H9 (cell line): ENCODE data around the gene LOXL1. TPM values are rescaled to one million over a fixed set of nuclear protein-coding genes. Genes with fewer than 3 reads are reported as not detected.

Source experiments
- DNase-seq: peaks from one replicate; pipeline ENCODE4 v3.0.0-alpha.2; 2017
- H2AFZ ChIP-seq: one replicate; pipeline ENCODE4 v1.6.1; 2013; ENCODE audit warnings: mild to moderate bottlenecking, low read length, control low read depth, moderate library complexity
- H2AK5ac ChIP-seq: 2 replicates; pipeline ENCODE4 v1.6.1; 2013; ENCODE audit warnings: low read length, control low read depth, mixed read lengths; ENCODE audit not compliant: insufficient read length
- H2BK120ac ChIP-seq: one replicate; pipeline ENCODE4 v1.6.1; 2013; ENCODE audit warnings: low read depth, mild to moderate bottlenecking, low read length, control low read depth, inconsistent platforms; ENCODE audit not compliant: poor library complexity, severe bottlenecking
- H2BK12ac ChIP-seq: 2 replicates; pipeline ENCODE4 v1.6.1; 2013; ENCODE audit warnings: low read length, control low read depth, mixed read lengths, low read depth; ENCODE audit not compliant: insufficient read length
- H2BK15ac ChIP-seq: 2 replicates; pipeline ENCODE4 v1.6.1; 2013; ENCODE audit warnings: low read depth, low read length, control low read depth
- H2BK20ac ChIP-seq: one replicate; pipeline ENCODE4 v1.6.1; 2013; ENCODE audit warnings: low read depth, mild to moderate bottlenecking, low read length, control low read depth, inconsistent platforms; ENCODE audit not compliant: poor library complexity, severe bottlenecking
- H2BK5ac ChIP-seq: 2 replicates; pipeline ENCODE4 v1.6.1; 2013; ENCODE audit warnings: low read length, control low read depth, mixed read lengths; ENCODE audit not compliant: insufficient read length
- H3K14ac ChIP-seq: 2 replicates; pipeline ENCODE4 v1.6.1; 2013; ENCODE audit warnings: low read length, control low read depth; ENCODE audit not compliant: insufficient read depth
- H3K18ac ChIP-seq: 2 replicates; pipeline ENCODE4 v1.6.1; 2013; ENCODE audit warnings: low read depth, mild to moderate bottlenecking, mixed read lengths, low read length, control low read depth; ENCODE audit not compliant: insufficient read length
- H3K23ac ChIP-seq: 2 replicates; pipeline ENCODE4 v1.6.1; 2013; ENCODE audit warnings: low read length, control low read depth, mixed read lengths, low read depth; ENCODE audit not compliant: insufficient read length
- H3K23me2 ChIP-seq: 2 replicates; pipeline ENCODE4 v1.6.1; 2013; ENCODE audit warnings: low read depth, mild to moderate bottlenecking, mixed read lengths, low read length, control low read depth; ENCODE audit not compliant: insufficient read length, poor library complexity, severe bottlenecking
- H3K27ac ChIP-seq: 2 replicates; pipeline ENCODE4 v1.5.1; 2013; ENCODE audit warnings: low read length, control low read depth, mixed read lengths, low read depth; ENCODE audit not compliant: insufficient read length
- H3K27me3 ChIP-seq: 2 replicates; pipeline ENCODE4 v1.6.1; 2013; ENCODE audit warnings: low read length, control low read depth, inconsistent platforms; ENCODE audit not compliant: insufficient read depth
- H3K4ac ChIP-seq: 2 replicates; pipeline ENCODE4 v1.6.1; 2013; ENCODE audit warnings: low read depth, mild to moderate bottlenecking, control low read depth, inconsistent platforms, low read length, moderate library complexity
- H3K4me1 ChIP-seq: 2 replicates; pipeline ENCODE4 v1.6.1; 2013; ENCODE audit warnings: low read length, control low read depth, inconsistent platforms; ENCODE audit not compliant: insufficient read depth
- H3K4me2 ChIP-seq: 2 replicates; pipeline ENCODE4 v1.6.1; 2013; ENCODE audit warnings: low read length, control low read depth, mixed read lengths; ENCODE audit not compliant: insufficient read length, insufficient read depth
- H3K56ac ChIP-seq: 2 replicates; pipeline ENCODE4 v1.6.1; 2013; ENCODE audit warnings: low read depth, mild to moderate bottlenecking, mixed read lengths, low read length, control low read depth; ENCODE audit not compliant: insufficient read length
- H3K79me1 ChIP-seq: 2 replicates; pipeline ENCODE4 v1.6.1; 2013; ENCODE audit warnings: low read depth, mild to moderate bottlenecking, moderate library complexity, low read length, control low read depth, inconsistent platforms; ENCODE audit not compliant: insufficient read depth, poor library complexity, severe bottlenecking
- H3K79me2 ChIP-seq: 2 replicates; pipeline ENCODE4 v1.6.1; 2013; ENCODE audit warnings: low read length, control low read depth, inconsistent platforms; ENCODE audit not compliant: insufficient read depth
- H3K9ac ChIP-seq: 2 replicates; pipeline ENCODE4 v1.6.1; 2013; ENCODE audit warnings: low read length, control low read depth, mixed read lengths; ENCODE audit not compliant: insufficient read length; ENCODE audit errors: extremely low read depth
- H3K9me3 ChIP-seq: one replicate; pipeline ENCODE4 v1.6.1; 2013; ENCODE audit warnings: low read depth, low read length, inconsistent platforms; ENCODE audit not compliant: control insufficient read depth
- H3T11ph ChIP-seq: one replicate; pipeline ENCODE4 v1.6.1; 2013; ENCODE audit warnings: mild to moderate bottlenecking, low read length, control low read depth, inconsistent platforms
- H4K20me1 ChIP-seq: one replicate; pipeline ENCODE4 v1.6.1; 2013; ENCODE audit not compliant: control insufficient read depth, insufficient read length, insufficient read depth
- H4K5ac ChIP-seq: 2 replicates; pipeline ENCODE4 v1.6.1; 2013; ENCODE audit warnings: low read depth, mild to moderate bottlenecking, mixed read lengths, low read length, control low read depth; ENCODE audit not compliant: insufficient read length
- H4K8ac ChIP-seq: replicated peaks from 2 replicates; pipeline ENCODE4 v1.6.1; 2013; ENCODE audit warnings: low read length, control low read depth, mixed read lengths, low read depth; ENCODE audit not compliant: insufficient read length
- H4K91ac ChIP-seq: 2 replicates; pipeline ENCODE4 v1.6.1; 2013; ENCODE audit warnings: low read depth, mild to moderate bottlenecking, moderate library complexity, mixed read lengths, low read length, control low read depth; ENCODE audit not compliant: insufficient read length
- H3K27ac Mint-ChIP-seq, 3 experiments: 2 replicates in 2 of 3; 3 replicates in 1 of 3; pipeline ENCODE4 v1.8.0; 2020 to 2021; ENCODE audit warnings: mixed read lengths in 3 of 3, mild to moderate bottlenecking in 1 of 3, moderate library complexity in 1 of 3
- H3K27me3 Mint-ChIP-seq: 2 replicates; pipeline ENCODE4 v1.8.0; 2021; ENCODE audit warnings: low read depth, mild to moderate bottlenecking, moderate library complexity, mixed read lengths
- H3K36me3 Mint-ChIP-seq, 3 experiments: 2 replicates in 2 of 3; 3 replicates in 1 of 3; pipeline ENCODE4 v1.8.0; 2020 to 2021; ENCODE audit warnings: low read depth in 3 of 3, mixed read lengths in 3 of 3; ENCODE audit not compliant: insufficient read depth in 1 of 3
- H3K4me1 Mint-ChIP-seq, 2 experiments: 2 replicates each; pipeline ENCODE4 v1.8.0; 2020; ENCODE audit warnings: mixed read lengths in 2 of 2
- H3K4me3 Mint-ChIP-seq, 2 experiments: 2 replicates in 1 of 2; 3 replicates in 1 of 2; pipeline ENCODE4 v1.8.0; 2020 to 2021; ENCODE audit warnings: mild to moderate bottlenecking in 2 of 2, mixed read lengths in 2 of 2, moderate library complexity in 1 of 2
- H3K9me3 Mint-ChIP-seq, 2 experiments: 2 replicates in 1 of 2; 3 replicates in 1 of 2; pipeline ENCODE4 v1.8.0; 2020; ENCODE audit warnings: mild to moderate bottlenecking in 2 of 2, mixed read lengths in 2 of 2, moderate library complexity in 1 of 2
- CTCF ChIP-seq: fragments of 200-600 bp; sonication (generic); conservative IDR thresholded peaks from 3 replicates; pipeline ENCODE4 v1.8.0; 2021; ENCODE audit warnings: antibody characterized with exemption, mild to moderate bottlenecking
- WGBS: extraction: QIAGEN DNeasy Blood & Tissue Kit; methylation state at CpG from one replicate; pipeline ENCODE4 v1.1.7; 2013; ENCODE audit warnings: missing lambda C conversion rate, low lambda C conversion rate, mixed read lengths; ENCODE audit not compliant: insufficient read length; ENCODE audit errors: extremely low coverage; 5-methylcytosine and 5-hydroxymethylcytosine counted together
- total RNA-seq: library from RNA; stranded (reverse); gene quantifications from 2 replicates; pipeline ENCODE4 v1.2.1, GENCODE V29; 2021

The LOXL1 gene
- total RNA-seq, 1 experiment from 2014 or later = 9.1 TPM

GRCh38 chr15:73957785-73958184 is 31.5 kb downstream of the LOXL1 start:
- Histone ChIP-seq H4K20me1 (no peaks in the 10 kb centered on the region), H4K5ac (no peak overlapping the region), H3K9me3 (no peaks in the 10 kb centered on the region), H2BK120ac (no peak overlapping the region), H2AK5ac (no peak overlapping the region), H3K23me2 (no peaks in the 10 kb centered on the region), H3K4me2 (no peak overlapping the region), H3K56ac (no peak overlapping the region), H2BK20ac (no peak overlapping the region), H2BK5ac (no peak overlapping the region), H3K14ac (no peak overlapping the region), H2AFZ (no peak overlapping the region), H3K18ac (no peak overlapping the region), H3K27me3 (no peaks in the 10 kb centered on the region), H3K4ac (no peak overlapping the region), H3K4me1 (no peaks in the 10 kb centered on the region), H3K9ac (no peak overlapping the region), H2BK15ac (no peak overlapping the region), H4K8ac (no peak overlapping the region), H4K91ac (no peak overlapping the region), H3K27ac (no peak overlapping the region), H2BK12ac (no peak overlapping the region), H3K79me2 (no peaks in the 10 kb centered on the region), H3K23ac (no peak overlapping the region), H3T11ph (no peak overlapping the region), H3K79me1 (no peaks in the 10 kb centered on the region)
- Mint-ChIP-seq H3K27me3 (peaks cover 12% of the 10 kb centered on the region), H3K36me3 (no peaks in the 10 kb centered on the region), H3K9me3 (no peaks in the 10 kb centered on the region), H3K4me1 (peaks cover 0 to 11% of the 10 kb centered on the region in 2 experiments; a peak in 2 of 4 replicates), H3K27ac (no peak overlapping the region), H3K4me3 (no peak overlapping the region)
- no peak for DNase-seq
- no CpG with 5 or more reads among the region's 2 CpGs for WGBS
- TF ChIP-seq CTCF = no peak
